Measurements from ENCODE around the gene GPR141.

- TF ChIP-seq EZH2 (IDR thresholded peaks at IDR 0.05) = no peak
- TF ChIP-seq, protein P1, sequence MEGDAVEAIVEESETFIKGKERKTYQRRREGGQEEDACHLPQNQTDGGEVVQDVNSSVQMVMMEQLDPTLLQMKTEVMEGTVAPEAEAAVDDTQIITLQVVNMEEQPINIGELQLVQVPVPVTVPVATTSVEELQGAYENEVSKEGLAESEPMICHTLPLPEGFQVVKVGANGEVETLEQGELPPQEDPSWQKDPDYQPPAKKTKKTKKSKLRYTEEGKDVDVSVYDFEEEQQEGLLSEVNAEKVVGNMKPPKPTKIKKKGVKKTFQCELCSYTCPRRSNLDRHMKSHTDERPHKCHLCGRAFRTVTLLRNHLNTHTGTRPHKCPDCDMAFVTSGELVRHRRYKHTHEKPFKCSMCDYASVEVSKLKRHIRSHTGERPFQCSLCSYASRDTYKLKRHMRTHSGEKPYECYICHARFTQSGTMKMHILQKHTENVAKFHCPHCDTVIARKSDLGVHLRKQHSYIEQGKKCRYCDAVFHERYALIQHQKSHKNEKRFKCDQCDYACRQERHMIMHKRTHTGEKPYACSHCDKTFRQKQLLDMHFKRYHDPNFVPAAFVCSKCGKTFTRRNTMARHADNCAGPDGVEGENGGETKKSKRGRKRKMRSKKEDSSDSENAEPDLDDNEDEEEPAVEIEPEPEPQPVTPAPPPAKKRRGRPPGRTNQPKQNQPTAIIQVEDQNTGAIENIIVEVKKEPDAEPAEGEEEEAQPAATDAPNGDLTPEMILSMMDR (IDR thresholded peaks at IDR 0.05 in 2 of 3, conservative IDR thresholded peaks at IDR 0.05 in 1 of 3; ENCODE audit: borderline replicate concordance in 1 of 3, insufficient read depth in 1 of 3, low read depth in 2 of 3, low read length in 2 of 3) = no peak
- TF ChIP-seq SP1 (IDR thresholded peaks at IDR 0.05; ENCODE audit: low read depth) = no peak
- TF ChIP-seq ZNF274 (IDR thresholded peaks at IDR 0.05; ENCODE audit: low read depth, low read length) = no peak
- TF ChIP-seq POLR2A (IDR thresholded peaks at IDR 0.05; ENCODE audit: borderline replicate concordance, extremely low read depth, insufficient read depth, insufficient read length) = no peak
- no peak for TF ChIP-seq ZBTB33 (IDR thresholded peaks at IDR 0.05; ENCODE audit: extremely low read depth, insufficient replicate concordance, low read length)
- no peak for TF ChIP-seq YY1 (IDR thresholded peaks at IDR 0.05; ENCODE audit: extremely low read depth, insufficient replicate concordance, low read depth, low read length)
These were observed 22.4 kb downstream of the GPR141 start for GRCh38 chr7:37705976-37706375.
